Activated naive CD4-positive, alpha-beta T cell treated with anti-CD3 and anti-CD28 coated beads, Interleukin-2, amount 50 U/mL, for 24 hours (primary cell): ENCODE measurements around the gene EXOSC2.
A peak's percentile ranks its signal among the peaks of the same experiment; 100 is the strongest.

Experiments
- H3K27ac Mint-ChIP-seq: one replicate; pipeline ENCODE4 v1.8.0; 2021; ENCODE audit warnings: mild to moderate bottlenecking, mixed read lengths
- H3K27me3 Mint-ChIP-seq: one replicate; pipeline ENCODE4 v1.8.0; 2021; ENCODE audit warnings: mixed read lengths
- H3K36me3 Mint-ChIP-seq: one replicate; pipeline ENCODE4 v1.8.0; 2021; ENCODE audit warnings: mixed read lengths
- H3K4me1 Mint-ChIP-seq: one replicate; pipeline ENCODE4 v1.8.0; 2021; ENCODE audit warnings: mixed read lengths
- H3K4me3 Mint-ChIP-seq: one replicate; pipeline ENCODE4 v1.8.0; 2021; ENCODE audit warnings: mild to moderate bottlenecking, mixed read lengths
- H3K9me3 Mint-ChIP-seq: one replicate; pipeline ENCODE4 v1.8.0; 2021; ENCODE audit warnings: mixed read lengths

EXOSC2 gene

GRCh38 chr9:130664251-130665028 is 29.1 kb upstream of the EXOSC2 start, which contains the start of gene PRDM12:
Gene PRDM12, plus strand, starts transcription at chr9:130664594. Its CDS starts 60 bp downstream, at chr9:130664654.
- Mint-ChIP-seq H3K36me3 (no peaks in the 10 kb centered on the region), H3K9me3 (no peaks in the 10 kb centered on the region), H3K27ac (no peak within 1 kb of the TSS), H3K4me1 (peaks cover 29% of the 10 kb centered on the region), H3K4me3 (peak within 1 kb of the TSS; percentile 67), H3K27me3 (peaks cover 29% of the 10 kb centered on the region)

- Mint-ChIP-seq H3K4me1 (peaks cover 25% of the 10 kb centered on the region), H3K9me3 (no peaks in the 10 kb centered on the region), H3K4me3 (peak overlapping the region; percentile 67), H3K27me3 (peaks cover 27% of the 10 kb centered on the region), H3K36me3 (no peaks in the 10 kb centered on the region), H3K27ac (no peak overlapping the region)
Observed at GRCh38 chr9:130665029-130665430, 28.6 kb upstream of the EXOSC2 start.

- Mint-ChIP-seq H3K4me3 (peak overlapping the region; percentile 67), H3K36me3 (no peaks in the 10 kb centered on the region), H3K9me3 (no peaks in the 10 kb centered on the region), H3K4me1 (peaks cover 25% of the 10 kb centered on the region), H3K27me3 (peaks cover 25% of the 10 kb centered on the region), H3K27ac (no peak overlapping the region)
Observed at GRCh38 chr9:130665431-130666392, 27.9 kb upstream of the EXOSC2 start.

- H3K9me3 Mint-ChIP-seq = no peaks in the 10 kb centered on the region
Observed at GRCh38 chr9:130666393-130667119, 27.0 kb upstream of the EXOSC2 start.

GRCh38 chr9:130667120-130667435 is 26.5 kb upstream of the EXOSC2 start:
- Mint-ChIP-seq H3K36me3 (no peaks in the 10 kb centered on the region), H3K27ac (no peak overlapping the region), H3K9me3 (no peaks in the 10 kb centered on the region), H3K27me3 (peaks cover 22% of the 10 kb centered on the region), H3K4me3 (no peak overlapping the region), H3K4me1 (peaks cover 20% of the 10 kb centered on the region)

More at GRCh38 chr9:130666393-130667119, 27.0 kb upstream of the EXOSC2 start:
- H3K27ac Mint-ChIP-seq = no peak overlapping the region
- peaks cover 25% of the 10 kb centered on the region for H3K4me1 Mint-ChIP-seq
- H3K4me3 Mint-ChIP-seq = no peak overlapping the region
- H3K27me3 Mint-ChIP-seq = peaks cover 25% of the 10 kb centered on the region
- H3K36me3 Mint-ChIP-seq = no peaks in the 10 kb centered on the region

GRCh38 chr9:130668196-130668595 is 25.4 kb upstream of the EXOSC2 start:
- Mint-ChIP-seq H3K4me3 (no peak overlapping the region), H3K9me3 (no peaks in the 10 kb centered on the region), H3K27ac (peak overlapping the region; percentile 46), H3K4me1 (peaks cover 10% of the 10 kb centered on the region), H3K27me3 (peaks cover 17% of the 10 kb centered on the region), H3K36me3 (no peaks in the 10 kb centered on the region)

- Mint-ChIP-seq H3K27ac (no peak overlapping the region), H3K4me3 (no peak overlapping the region), H3K4me1 (peaks cover 10% of the 10 kb centered on the region), H3K9me3 (no peaks in the 10 kb centered on the region), H3K27me3 (peaks cover 17% of the 10 kb centered on the region), H3K36me3 (no peaks in the 10 kb centered on the region)
Observed at GRCh38 chr9:130668659-130669058, 24.9 kb upstream of the EXOSC2 start.

- H3K4me3 Mint-ChIP-seq = no peak overlapping the region
- peaks cover 10% of the 10 kb centered on the region for H3K4me1 Mint-ChIP-seq
- no peaks in the 10 kb centered on the region for H3K9me3 Mint-ChIP-seq
- peaks cover 15% of the 10 kb centered on the region for H3K27me3 Mint-ChIP-seq
- H3K36me3 Mint-ChIP-seq = no peaks in the 10 kb centered on the region
- peak overlapping the region; percentile 2 for H3K27ac Mint-ChIP-seq
Observed at GRCh38 chr9:130669965-130670364, 23.6 kb upstream of the EXOSC2 start.

GRCh38 chr9:130670644-130671043 is 22.9 kb upstream of the EXOSC2 start:
- no peak overlapping the region for H3K4me3 Mint-ChIP-seq
- no peaks in the 10 kb centered on the region for H3K9me3 Mint-ChIP-seq
- H3K36me3 Mint-ChIP-seq = no peaks in the 10 kb centered on the region
- H3K27ac Mint-ChIP-seq = no peak overlapping the region
- peaks cover 4% of the 10 kb centered on the region for H3K4me1 Mint-ChIP-seq
- H3K27me3 Mint-ChIP-seq = peaks cover 11% of the 10 kb centered on the region

- H3K9me3 Mint-ChIP-seq = no peaks in the 10 kb centered on the region
- no peaks in the 10 kb centered on the region for H3K4me1 Mint-ChIP-seq
- no peak overlapping the region for H3K27ac Mint-ChIP-seq
- H3K36me3 Mint-ChIP-seq = no peaks in the 10 kb centered on the region
- H3K27me3 Mint-ChIP-seq = peaks cover 5% of the 10 kb centered on the region
- H3K4me3 Mint-ChIP-seq = no peak overlapping the region
Observed at GRCh38 chr9:130672466-130672865, 21.1 kb upstream of the EXOSC2 start.

GRCh38 chr9:130672933-130673615 is 20.5 kb upstream of the EXOSC2 start:
- Mint-ChIP-seq H3K27me3 (peaks cover 3% of the 10 kb centered on the region), H3K4me1 (no peaks in the 10 kb centered on the region), H3K4me3 (no peak overlapping the region), H3K9me3 (no peaks in the 10 kb centered on the region), H3K36me3 (no peaks in the 10 kb centered on the region), H3K27ac (no peak overlapping the region)

GRCh38 chr9:130675396-130675795 is 18.2 kb upstream of the EXOSC2 start:
- Mint-ChIP-seq H3K27ac (no peak overlapping the region), H3K27me3 (peaks cover 1% of the 10 kb centered on the region), H3K36me3 (no peaks in the 10 kb centered on the region)

GRCh38 chr9:130677252-130677651 is 16.3 kb upstream of the EXOSC2 start:
- no peaks in the 10 kb centered on the region for H3K9me3 Mint-ChIP-seq
- peaks cover 1% of the 10 kb centered on the region for H3K27me3 Mint-ChIP-seq
- H3K4me3 Mint-ChIP-seq = no peak overlapping the region
- peaks cover 3% of the 10 kb centered on the region for H3K4me1 Mint-ChIP-seq
- H3K36me3 Mint-ChIP-seq = no peaks in the 10 kb centered on the region
- no peak overlapping the region for H3K27ac Mint-ChIP-seq

More at GRCh38 chr9:130675396-130675795, 18.2 kb upstream of the EXOSC2 start:
- no peaks in the 10 kb centered on the region for H3K4me1 Mint-ChIP-seq
- no peaks in the 10 kb centered on the region for H3K9me3 Mint-ChIP-seq
- H3K4me3 Mint-ChIP-seq = no peak overlapping the region

GRCh38 chr9:130680836-130681768 is 12.5 kb upstream of the EXOSC2 start:
- H3K4me3 Mint-ChIP-seq = peak overlapping the region; percentile 44
- H3K27ac Mint-ChIP-seq = no peak overlapping the region
- peaks cover 3% of the 10 kb centered on the region for H3K27me3 Mint-ChIP-seq
- no peaks in the 10 kb centered on the region for H3K9me3 Mint-ChIP-seq
- peaks cover 8% of the 10 kb centered on the region for H3K4me1 Mint-ChIP-seq
- H3K36me3 Mint-ChIP-seq = no peaks in the 10 kb centered on the region
